Fibroblast of skin of right biceps (primary cell): ENCODE results near the gene SERPINB6.
"Not testable (repeated sequence)": the region's sequence is repeated elsewhere in the genome, so short reads cannot be mapped to it uniquely, and the experiment has no call there.

Experiments used
- DNase-seq: peaks from one replicate; pipeline ENCODE4 v3.0.0-alpha.2; 2013

Gene SERPINB6

DNA sequence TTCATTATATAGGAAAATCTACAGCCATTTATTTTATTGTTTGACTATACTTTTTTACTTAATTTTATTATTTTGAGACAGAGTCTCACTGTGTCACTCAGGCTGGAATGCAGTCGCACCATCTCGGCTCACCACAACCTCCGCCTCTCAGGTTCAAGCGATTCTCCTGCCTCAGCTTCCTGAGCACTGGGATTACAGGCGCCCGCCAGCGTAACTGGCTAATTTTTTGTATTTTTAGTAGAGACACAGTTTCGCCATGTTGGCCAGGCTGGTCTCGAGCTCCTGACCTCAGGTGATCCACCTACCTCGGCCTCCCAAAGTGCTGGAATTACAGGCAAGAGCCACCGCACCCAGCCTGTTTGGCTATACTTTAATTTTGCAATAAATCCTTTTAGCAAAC is 38.5 kb downstream of the SERPINB6 start:
- not testable (repeated sequence) for DNase-seq

DNA sequence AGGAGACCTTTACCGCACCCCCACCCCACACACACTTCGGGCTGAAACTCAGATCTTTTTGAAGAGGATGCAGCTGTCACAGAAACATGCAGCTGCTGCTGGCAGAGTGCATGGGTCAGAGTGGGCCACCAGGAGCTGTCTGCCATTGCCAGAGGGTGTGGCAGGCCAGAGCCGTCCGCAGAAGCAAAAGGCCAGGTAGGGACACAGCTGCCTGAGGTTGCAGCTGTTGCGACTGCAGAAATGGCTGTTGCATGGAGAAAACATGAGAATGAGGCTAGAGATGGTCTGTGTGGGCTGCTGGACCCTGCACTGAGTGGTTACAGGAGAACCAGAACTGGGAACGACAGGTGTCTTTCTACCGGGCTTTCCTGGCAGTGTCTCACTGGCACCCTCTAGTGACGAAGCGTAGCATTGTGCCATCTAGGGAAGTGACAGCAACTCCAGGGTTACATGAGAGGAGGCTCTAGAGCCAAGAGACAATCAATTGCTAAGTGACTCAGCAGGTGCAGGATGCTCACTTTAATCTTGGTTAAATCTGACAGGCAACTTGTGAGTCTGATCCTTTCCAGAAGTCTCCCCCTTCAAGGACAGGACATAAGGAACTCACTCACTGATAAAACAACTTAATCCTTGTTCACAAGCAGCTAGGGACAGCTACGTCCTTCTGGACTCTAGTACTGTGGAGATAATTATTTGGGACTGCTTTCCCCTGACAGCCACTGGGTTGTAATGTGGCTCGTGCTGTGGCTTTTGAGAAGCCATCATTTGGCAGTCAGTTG is 39.2 kb downstream of the SERPINB6 start:
- DNase-seq: peak; percentile 65

DNA sequence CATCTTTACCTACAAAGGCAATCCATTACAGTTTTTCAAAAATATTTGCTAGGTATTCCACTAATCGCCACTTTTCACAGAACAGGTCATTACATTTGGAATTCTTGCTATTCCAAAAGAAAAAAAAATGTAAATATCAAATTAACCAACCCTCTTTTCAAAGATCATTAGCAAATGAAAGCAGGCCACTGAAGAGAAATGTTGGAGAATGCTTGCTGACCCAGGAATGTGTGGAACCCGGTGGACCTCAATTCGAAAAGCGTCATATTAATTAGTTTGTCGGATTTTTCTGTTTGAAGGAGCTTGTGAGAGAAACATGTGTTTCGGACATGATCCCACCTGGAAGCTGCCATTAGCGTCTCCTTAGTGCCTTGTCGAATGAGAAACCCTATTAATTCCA is 40.3 kb downstream of the SERPINB6 start:
- no peak for DNase-seq

DNA sequence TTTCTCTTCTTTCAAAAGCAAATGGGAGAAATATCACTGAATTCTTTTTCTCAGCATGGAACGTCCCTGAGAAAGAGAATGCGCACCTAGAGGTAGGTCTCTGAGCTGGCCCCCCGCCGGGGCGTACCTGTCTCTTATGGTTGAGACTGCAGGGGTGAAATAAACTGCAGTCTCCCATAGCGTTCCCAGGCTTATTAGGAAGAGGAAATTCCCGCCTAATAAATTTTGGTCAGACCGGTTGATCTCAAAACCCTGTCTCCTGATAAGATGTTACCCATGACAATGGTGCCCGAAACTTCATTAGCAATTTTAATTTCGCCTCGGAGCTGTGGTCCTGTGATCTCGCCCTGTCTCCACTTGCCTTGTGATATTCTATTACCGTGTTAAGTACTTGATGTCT is 43.4 kb downstream of the SERPINB6 start:
- not testable (repeated sequence) for DNase-seq

DNA sequence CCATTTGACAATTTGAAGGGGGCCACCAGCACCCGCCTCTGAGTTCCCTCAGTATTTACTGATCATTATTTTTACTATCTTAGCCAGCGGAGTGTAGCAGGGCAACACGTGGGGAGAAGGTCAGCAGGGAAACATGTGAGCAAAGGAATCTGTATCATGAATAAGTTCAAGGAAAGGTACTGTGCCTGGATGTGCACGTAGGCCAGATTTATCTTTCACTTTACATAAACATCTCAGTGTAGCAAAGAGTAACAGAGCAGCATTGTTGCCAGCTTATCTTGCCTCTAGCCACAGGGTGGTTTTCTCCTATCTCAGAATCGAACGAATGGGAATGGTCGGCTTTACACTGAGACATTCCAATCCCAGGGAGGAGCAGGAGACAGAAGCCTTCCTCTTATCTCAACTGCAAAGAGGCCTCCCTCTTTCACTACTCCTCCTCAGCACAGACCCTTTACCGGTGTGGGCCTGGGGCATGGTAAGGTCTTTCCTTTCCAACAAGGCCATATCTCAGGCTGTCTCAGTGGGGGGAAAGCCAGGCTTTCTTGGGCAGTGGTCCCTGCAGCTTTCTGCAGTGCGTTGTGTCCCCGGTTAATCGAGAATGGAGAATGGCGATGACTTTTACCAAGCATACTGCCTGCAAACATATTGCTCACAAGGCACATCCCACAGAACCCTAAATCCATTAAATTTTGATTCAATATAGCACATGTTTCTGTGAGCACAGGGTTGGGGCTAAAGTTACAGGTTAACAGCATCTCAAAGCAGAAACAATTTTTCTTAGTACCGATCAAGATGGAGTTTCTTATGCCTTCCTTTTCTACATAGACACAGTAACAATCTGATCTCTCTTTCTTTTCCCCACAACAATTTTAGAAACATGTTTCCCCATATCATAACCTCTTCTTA is 45.3 kb downstream of the SERPINB6 start:
- DNase-seq: not testable (repeated sequence)

DNA sequence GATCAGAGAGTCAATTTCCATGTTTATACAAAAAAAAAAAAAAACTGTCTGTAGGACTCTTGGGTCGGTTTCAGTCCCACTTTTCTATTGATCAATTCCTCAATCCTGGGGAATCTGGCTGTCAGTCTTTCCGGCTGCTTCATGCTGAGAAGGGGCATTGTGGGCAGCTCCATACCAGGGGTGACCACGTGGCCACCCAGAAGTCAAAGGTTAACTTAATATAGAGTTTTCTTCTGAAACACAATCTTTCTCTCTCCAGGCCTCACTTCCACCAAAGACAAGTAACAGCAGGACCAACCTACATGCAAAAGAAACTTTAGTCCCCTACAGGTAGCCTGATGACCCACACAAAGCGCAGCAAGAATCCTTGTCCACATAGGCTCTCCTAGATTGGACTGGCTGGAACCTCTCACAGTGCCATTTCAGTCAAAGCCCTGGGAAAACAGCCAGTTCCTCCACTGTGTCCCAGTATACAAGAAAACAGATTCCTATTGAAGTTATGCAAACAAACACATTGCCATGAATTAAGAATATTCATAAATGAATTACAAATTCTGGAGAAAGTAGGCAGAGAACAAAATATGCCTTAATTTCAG is 49.7 kb downstream of the SERPINB6 start:
- no peak for DNase-seq

DNA sequence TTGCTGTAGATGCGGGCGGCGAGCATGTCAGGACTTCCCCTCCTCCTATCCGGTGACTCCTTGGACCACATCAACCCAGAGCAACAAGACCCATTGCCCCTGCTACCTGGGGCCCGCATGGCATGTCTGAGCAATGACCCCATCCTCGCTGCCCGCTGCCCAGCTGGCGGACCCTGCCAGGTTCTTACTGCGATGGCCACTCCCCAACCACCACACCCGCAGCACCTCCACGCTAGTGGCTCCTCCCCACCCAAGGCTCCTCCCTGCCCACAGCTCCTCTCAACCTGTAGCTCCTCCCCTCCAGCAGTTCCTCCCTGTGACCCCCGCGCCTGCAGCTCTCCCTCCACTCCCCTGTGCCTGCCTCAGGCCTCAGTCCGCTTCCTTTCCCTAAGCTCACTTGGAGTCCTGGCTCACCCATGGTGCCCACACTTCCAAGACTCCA is 50.7 kb downstream of the SERPINB6 start:
- no peak for DNase-seq

DNA sequence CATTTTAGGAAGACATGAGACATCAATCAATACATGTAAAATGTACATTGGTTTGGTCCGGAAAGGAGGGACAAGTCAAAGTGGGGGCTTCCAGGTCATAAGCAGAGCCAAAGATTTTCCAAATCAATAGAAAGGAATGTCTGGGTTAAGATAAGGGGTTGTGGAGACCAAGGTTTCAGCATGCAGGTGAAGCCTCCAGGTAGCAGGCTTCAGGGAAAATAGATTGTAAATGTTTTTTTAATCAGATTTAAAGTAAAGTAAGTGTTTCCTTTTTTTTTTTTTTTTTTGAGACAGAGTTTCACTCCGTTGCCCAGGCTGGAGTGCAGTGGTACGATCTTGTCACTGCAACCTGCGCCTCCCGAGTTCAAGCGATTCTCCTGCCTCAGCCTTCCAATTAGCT is 51.5 kb downstream of the SERPINB6 start:
- no peak for DNase-seq

DNA sequence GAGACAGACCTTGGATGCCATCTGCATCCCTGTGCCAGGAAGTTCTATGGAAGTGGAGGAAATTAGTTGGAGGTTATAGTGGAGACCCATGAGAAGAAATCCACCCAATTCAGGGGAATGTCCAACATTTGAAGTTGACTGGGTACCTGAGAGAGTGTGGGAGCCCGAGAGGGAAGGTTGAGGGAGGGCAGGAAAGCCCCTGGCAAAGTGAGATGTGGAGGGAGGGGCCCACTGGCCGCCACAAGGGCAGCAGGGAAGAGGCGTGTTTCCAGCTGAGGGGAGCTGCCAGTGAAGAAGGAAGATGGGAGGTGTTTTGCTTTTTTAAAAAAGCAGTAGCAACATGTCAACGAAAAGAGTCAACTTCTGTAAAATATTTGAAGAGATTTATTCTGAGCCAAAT is 52.0 kb downstream of the SERPINB6 start:
- DNase-seq: no peak

DNA sequence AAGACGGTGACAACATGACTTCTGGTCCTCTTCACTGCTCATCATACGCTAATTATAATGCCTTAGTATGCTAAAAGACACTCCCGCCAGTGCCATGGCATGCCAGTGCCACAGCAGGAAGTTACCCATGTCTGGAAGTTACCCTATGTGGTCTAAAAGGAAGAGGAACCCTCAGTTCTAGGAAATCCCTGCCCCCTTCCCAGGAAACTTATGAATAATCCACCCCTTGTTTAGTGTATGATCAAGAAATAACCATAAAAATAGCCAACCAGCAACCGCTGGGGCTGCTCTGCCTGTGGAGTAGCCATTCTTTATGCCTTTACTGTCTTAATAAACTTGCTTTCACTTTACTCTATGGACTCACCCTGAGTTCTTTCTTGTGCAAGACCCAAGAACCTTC is 52.4 kb downstream of the SERPINB6 start:
- no peak for DNase-seq

DNA sequence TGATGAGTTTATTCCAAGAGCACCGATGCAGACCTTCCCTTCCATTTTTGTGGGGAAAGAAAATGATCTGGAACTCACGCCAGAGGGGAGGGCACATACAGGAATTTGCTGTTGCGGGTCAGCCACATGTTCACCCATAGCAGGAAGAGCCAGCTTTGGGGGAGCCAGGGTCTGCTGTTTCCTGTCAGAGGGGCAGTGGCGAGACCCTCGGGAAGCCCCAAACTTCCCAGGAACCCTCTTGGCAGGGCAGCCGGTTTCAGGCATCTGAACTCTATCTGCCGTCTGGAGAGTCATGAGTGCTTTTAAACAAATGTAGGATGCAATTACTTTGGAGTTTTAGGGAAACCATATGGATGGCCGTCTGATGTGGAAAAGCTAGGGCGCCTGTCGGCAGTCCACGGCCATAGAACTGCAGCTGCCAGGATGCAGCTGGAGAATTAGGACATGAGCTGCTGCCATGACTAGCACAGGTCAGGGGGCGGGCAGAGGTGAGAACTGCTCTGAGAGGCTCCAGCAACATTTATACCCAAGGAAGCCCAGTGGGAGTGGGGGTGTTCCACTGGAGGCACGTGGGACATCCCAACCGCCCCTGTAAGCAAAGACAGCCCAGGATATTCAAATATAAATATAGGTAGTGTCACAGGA is 53.4 kb downstream of the SERPINB6 start:
- no peak for DNase-seq

DNA sequence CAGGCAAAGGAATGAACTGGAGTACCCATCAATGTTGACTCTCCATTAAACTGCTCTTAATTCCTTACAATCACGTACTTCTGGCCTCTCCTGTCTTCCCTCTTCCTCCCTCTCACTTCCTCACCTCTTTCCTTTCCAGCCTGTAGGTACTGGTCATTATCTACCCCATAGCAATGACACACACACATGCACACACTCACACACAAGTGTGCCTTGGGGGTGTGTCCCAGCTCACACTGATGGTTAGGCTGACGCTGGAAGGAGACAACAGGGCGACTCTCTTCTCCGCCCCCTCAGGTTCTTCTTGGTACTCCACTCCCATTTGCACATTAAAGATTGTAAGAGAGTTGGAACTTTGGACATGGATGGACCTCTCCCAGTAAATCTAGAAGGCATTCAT is 54.3 kb downstream of the SERPINB6 start:
- no peak for DNase-seq

DNA sequence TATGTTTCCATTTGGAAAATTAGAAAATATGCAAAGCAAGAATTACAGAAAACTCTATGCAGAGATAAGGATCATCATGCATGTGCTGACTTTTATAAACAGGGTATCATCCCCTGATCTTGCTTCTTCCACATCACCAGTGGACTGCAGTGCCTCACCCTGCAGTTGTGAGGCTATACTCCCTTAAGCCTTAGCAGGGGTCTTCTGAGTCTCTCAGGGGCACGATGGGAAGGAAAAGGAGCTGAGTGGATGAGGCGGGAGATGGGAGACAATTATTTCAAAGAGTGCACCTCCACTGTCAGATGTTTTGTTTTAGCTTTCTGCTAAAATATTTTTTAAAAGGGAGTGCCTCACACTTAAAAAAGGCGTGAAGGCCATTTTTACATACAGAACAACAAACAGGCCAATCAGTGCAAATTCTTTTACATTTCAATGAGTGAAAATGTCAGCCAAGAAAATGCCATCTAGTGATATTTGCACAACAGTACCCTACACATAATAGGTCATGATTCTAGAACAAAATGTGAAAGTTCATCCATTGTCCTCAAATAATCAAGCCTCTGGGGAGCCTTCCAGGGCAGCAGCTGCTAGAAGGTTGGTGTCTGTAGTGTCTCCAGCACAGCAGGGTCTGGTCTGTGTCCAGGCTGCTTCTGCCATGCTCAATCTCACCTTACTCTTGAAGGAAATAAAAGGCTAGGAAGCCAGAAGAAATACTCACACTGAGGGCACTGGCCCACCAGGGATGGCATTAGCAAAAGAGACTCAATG is 55.0 kb downstream of the SERPINB6 start:
- no peak for DNase-seq

DNA sequence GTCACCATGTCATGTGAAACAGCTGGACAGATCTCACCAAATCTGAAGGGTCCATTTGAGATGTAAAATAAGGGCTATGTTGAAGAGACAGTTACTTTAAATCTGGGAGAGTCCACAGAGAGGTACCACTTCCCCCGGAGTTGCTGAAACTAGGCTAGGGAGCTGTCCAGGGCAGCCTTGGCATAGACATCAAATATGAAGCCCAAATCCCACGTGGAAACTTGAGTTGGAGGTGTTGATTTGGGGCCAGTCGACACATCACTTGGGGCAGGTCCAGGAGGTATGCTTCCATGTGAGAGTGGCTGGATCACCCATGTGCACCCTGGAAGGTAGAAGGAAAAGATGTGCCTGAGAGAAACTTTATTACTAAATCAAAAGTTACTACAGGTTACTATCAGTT is 56.2 kb downstream of the SERPINB6 start:
- DNase-seq: no peak

DNA sequence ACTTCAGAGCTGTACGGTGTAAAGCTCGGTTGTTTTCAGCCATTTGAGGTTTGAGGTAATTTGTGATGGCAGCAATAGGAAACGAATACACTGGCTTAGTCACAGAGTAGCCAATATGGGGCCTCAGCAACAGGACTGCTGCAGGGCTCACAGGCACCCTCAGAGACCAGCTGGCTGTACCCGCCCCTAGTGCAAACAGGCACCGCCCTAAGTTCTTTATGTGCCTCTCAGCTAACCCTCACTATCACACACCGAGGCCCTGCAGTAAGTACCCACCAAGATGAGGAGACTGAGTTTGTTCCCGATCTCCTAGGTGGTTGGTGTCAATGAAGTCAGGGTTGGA is 57.1 kb downstream of the SERPINB6 start:
- DNase-seq: no peak

DNA sequence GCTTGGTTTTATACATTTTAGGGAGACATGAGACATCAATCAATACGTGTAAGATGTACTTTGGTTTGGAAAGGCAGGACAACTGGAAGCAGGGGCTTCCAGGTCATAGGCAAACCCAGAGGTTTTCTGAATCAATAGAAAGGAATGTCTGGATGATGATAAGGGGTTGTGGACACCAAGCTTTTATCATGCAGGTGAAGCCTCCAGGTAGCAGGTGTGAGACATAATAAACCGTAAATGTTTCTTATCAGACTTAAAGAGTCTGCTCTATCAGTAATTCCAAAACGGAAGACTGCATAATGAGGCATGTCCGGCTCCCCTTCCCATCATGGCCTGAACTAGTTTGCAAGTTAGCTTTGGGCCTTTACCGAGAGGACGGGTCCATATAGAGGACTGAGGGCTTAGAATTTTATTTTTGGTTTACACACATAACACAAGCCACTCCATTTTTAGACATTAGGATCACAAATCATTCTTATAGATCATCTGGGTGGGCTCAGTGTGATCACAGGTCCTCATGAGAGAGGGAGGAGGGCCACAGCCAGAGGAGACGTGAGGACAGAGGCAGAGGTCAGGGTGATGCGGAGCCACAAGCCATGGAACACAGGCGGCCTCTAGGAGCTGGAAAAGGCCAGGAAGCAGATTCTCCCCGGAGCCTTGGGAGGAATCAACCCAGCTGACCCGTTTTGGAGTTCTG is 57.6 kb downstream of the SERPINB6 start:
- DNase-seq: no peak

DNA sequence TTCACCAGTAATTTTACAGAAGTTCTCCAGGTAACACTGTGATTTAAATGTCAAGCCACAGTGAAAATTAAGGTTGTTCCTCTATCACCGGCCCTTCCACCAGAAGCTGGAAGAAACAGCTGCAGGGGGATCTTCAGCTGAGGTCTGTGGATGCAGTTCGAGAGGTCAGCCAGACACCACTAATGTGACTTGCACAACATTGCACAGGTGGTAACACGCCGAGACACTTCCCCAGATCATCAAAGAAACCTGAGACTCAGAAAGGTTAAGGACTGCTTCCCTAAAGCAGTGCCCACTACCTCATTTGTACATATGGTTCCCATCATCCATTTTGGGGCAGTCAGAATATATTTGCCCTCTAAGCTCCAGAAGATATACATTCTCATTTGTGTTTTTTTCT is 60.2 kb downstream of the SERPINB6 start:
- DNase-seq: no peak

DNA sequence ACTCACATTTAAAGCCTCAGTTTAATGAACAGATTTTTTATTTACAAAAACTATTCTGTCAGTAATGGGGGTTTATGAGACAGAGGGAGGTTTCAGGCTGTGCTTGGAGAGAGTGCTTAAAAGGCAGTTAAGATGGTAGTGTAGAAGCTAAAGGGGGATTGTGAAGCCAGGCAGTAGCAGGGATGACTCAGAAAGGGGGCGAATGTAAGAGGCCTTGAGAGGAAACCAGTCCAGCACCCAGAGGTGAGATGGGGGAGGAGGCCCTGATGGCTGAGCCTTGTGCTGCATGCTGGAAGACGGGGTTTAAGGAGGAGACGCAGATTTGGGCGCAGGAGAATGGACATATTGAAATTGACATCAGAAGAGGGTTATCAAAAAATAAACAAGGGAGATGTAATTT is 61.6 kb downstream of the SERPINB6 start:
- DNase-seq: peak; percentile 48

DNA sequence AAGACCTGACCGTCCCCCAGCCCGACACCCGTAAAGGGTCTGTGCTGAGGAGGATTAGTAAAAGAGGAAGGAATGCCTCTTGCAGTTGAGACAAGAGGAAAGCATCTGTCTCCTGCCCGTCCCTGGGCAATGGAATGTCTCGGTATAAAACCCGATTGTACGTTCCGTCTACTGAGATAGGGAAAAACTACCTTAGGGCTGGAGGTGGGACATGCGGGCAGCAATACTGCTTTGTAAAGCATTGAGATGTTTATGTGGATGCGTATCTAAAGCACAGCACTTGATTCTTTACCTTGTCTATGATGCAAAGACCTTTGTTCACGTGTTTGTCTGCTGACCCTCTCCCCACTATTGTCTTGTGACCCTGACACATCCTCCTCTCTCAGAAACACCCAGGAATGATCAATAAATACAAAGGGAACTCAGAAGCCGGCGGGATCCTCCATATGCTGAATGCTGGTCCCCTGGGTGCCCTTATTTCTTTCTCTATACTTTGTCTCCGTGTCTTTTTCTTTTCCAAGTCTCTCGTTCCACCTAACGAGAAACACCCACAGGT is 62.2 kb downstream of the SERPINB6 start:
- DNase-seq: not testable (repeated sequence)

DNA sequence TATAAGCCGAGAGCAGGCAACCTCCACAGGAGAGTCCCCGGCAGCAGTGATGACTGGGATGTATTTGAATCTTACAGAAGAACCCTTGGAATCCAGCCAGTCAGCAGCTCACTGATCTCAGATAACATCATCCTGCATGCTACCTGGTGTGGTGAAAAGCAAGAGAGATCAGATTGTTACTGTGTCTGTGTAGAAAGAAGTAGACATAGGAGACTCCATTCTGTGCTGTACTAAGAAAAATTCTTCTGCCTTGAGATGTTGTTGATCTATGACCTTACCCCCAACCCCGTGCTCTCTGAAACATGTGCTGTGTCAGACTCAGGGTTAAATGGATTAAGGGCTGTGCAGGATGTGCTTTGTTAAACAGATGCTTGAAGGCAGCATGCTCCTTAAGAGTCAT is 62.9 kb downstream of the SERPINB6 start:
- DNase-seq: peak; percentile 36

DNA sequence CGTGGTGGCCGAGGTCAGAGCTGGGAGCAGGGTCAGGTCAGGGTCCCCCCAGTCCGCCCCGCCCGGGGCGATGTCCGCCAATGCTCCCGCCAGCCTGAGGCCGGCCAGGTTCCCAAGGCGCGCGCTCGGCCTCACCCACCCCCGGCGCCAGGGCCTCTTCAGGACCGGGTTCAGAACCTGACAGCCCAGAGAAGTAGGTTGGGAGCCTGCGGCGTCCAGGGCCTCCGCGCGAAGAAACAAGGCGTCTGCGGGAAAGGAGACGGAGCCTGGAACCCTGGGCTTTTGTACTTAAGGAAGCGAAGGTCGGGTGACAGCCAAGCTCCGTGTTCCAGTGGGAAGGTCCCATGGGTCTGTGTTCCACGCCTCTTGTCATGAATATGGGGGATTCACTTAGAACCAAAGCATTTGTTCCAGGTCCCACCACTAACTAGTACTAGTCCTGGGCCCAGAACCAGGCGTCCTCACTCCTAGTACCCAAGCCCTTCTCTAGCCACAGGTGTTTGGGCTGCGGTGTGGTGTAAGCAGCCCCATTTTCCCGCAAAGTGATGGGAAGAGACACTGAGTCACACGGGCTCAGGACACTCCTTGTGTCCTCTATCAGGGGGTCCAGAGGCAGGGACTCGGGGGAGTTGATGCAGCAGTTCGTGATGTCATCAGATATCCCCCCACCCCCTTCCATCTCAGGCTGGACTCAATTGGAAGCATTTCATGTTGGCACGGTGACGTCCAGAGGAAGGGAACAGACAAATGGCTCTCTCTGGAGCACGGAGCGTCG is 67.8 kb downstream of the SERPINB6 start:
- DNase-seq: not testable (repeated sequence)
